ENCODE data around the gene SCOC. TPM values are rescaled to one million over a fixed set of nuclear protein-coding genes. Genes with fewer than 3 reads are reported as not detected.

The SCOC gene
- total RNA-seq, 2 experiments from 2014 or later: 5.9 to 6.8 TPM

DNA sequence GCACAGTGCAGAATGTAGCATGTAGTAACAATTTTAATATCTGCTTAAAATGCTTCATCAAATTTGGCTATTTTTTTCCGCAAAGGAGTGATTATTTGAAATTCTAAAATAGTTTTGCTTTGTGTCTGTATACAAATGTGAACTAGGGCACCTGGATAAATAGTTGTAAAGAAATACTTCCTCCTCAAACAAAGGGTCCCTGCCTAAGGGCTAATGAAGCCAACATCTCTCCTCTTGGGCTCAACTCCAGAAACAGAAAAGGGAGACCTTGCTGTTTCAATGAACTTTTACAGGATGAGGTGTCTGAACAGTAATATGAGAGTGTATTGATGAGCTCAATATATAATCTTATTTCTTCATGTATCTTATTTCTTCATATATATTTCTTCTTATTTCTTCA, 30.8 kb upstream of the SCOC start:
- Histone ChIP-seq H3K27ac (ENCODE audit: low read depth in 1 of 2, low read length in 2 of 2) (no peak overlapping the region), H3K27me3 (ENCODE audit: control insufficient read depth in 1 of 2, insufficient read depth in 2 of 2, low read length in 2 of 2) (peaks cover 0 to 16% of the 10 kb centered on the region in 2 experiments), H3K36me3 (ENCODE audit: insufficient read depth, low read length) (no peaks in the 10 kb centered on the region), H3K9me3 (ENCODE audit: control insufficient read depth in 1 of 2, insufficient read depth in 1 of 2, low read length in 2 of 2) (no peaks in the 10 kb centered on the region), H3K4me3 (ENCODE audit: low read length) (no peak overlapping the region), H3K4me1 (ENCODE audit: insufficient read depth, low read length) (no peaks in the 10 kb centered on the region)
- ChIA-PET CTCF (interaction anchor here (0.9 kb wide), 1 partner anchor 17 kb away, joined by 3 read pairs; no protein-coding TSS in a partner anchor), POLR2A (no interaction called here)
- Mint-ChIP-seq H3K36me3 (ENCODE audit: low read depth) (no peaks in the 10 kb centered on the region), H3K4me1 (ENCODE audit: low read depth) (peaks cover 5% of the 10 kb centered on the region), H3K27ac (no peak overlapping the region), H3K9me3 (no peaks in the 10 kb centered on the region), H3K4me3 (no peak overlapping the region), H3K27me3 (peaks cover 35% of the 10 kb centered on the region)
- TF ChIP-seq, protein P1, sequence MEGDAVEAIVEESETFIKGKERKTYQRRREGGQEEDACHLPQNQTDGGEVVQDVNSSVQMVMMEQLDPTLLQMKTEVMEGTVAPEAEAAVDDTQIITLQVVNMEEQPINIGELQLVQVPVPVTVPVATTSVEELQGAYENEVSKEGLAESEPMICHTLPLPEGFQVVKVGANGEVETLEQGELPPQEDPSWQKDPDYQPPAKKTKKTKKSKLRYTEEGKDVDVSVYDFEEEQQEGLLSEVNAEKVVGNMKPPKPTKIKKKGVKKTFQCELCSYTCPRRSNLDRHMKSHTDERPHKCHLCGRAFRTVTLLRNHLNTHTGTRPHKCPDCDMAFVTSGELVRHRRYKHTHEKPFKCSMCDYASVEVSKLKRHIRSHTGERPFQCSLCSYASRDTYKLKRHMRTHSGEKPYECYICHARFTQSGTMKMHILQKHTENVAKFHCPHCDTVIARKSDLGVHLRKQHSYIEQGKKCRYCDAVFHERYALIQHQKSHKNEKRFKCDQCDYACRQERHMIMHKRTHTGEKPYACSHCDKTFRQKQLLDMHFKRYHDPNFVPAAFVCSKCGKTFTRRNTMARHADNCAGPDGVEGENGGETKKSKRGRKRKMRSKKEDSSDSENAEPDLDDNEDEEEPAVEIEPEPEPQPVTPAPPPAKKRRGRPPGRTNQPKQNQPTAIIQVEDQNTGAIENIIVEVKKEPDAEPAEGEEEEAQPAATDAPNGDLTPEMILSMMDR (IDR thresholded peaks at IDR 0.05): no peak
- ATAC-seq (ENCODE audit: poor library complexity): no peak
- intact Hi-C loops (cut with DNase I, micrococcal nuclease): no loop called here
- no peak for DNase-seq

DNA sequence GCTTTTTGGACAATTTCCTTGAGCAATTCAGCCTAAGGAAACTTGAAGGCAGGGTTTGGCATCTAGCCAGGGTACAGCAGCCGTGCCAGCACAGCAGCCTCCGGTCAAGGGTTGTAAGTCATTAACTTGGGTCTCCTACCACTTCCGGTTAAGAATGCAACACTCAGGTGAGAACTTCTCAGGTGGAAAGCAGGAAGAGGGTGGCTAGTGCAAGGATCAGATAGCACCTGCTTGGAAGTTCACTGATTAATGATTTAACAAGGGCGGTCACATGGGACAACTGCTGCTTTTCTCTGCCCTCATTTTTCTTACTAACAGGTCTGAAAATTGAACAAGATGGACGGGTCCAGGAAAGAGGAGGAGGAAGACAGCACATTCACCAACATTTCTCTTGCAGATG, 30.1 kb upstream of the SCOC start:
- Histone ChIP-seq H3K4me1 (ENCODE audit: insufficient read depth, low read length) (no peaks in the 10 kb centered on the region), H3K36me3 (ENCODE audit: insufficient read depth, low read length) (no peaks in the 10 kb centered on the region), H3K27me3 (ENCODE audit: control insufficient read depth in 1 of 2, insufficient read depth in 2 of 2, low read length in 2 of 2) (peaks cover 0 to 16% of the 10 kb centered on the region in 2 experiments), H3K9me3 (ENCODE audit: control insufficient read depth in 1 of 2, insufficient read depth in 1 of 2, low read length in 2 of 2) (no peaks in the 10 kb centered on the region), H3K27ac (ENCODE audit: low read depth in 1 of 2, low read length in 2 of 2) (no peak overlapping the region), H3K4me3 (ENCODE audit: low read length) (no peak overlapping the region)
- Mint-ChIP-seq H3K4me1 (ENCODE audit: low read depth) (peaks cover 5% of the 10 kb centered on the region), H3K27me3 (peaks cover 33% of the 10 kb centered on the region), H3K4me3 (no peak overlapping the region), H3K27ac (no peak overlapping the region), H3K36me3 (ENCODE audit: low read depth) (no peaks in the 10 kb centered on the region), H3K9me3 (no peaks in the 10 kb centered on the region)
- POLR2A ChIA-PET: no interaction called here
- TF ChIP-seq, protein P1 (IDR thresholded peaks at IDR 0.05): no peak
- ATAC-seq (ENCODE audit: poor library complexity) (no peak), DNase-seq (no peak)
- CTCF ChIA-PET: no interaction called here
- intact Hi-C loops (cut with DNase I, micrococcal nuclease): no loop called here

DNA sequence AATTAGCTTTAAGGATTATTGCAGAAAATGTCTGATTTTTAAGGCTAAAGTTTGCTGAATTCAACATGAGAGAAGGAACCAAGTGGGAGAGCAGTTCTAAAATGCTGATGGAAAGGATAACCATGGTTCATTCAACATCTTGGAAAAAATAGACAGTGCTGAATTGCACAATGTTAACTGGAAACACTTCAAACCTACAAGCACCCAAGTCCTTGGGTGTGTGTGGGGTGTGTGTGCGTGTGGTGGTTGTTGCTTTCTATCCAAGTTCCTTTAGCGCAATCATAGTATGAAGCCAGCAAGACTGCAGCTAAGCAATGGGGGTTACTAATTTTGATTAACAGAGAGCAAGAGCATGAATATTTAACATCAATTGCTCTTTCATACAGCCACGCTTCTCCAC, 29.3 kb upstream of the SCOC start:
- POLR2A ChIA-PET: interaction anchor here (0.6 kb wide), 1 partner anchor 644 kb away, joined by 3 read pairs; no protein-coding TSS in a partner anchor
- H3K36me3 ChIP-seq (ENCODE audit: insufficient read depth, low read length): no peaks in the 10 kb centered on the region
- DNase-seq (no peak), ATAC-seq (ENCODE audit: poor library complexity) (no peak)
- no peaks in the 10 kb centered on the region for H3K36me3 Mint-ChIP-seq (ENCODE audit: low read depth)
- intact Hi-C loops (cut with DNase I, micrococcal nuclease): no loop called here
- H3K27me3 Mint-ChIP-seq: peaks cover 33% of the 10 kb centered on the region
- H3K27ac Mint-ChIP-seq: no peak overlapping the region
- H3K9me3 Mint-ChIP-seq: no peaks in the 10 kb centered on the region
- H3K4me1 Mint-ChIP-seq (ENCODE audit: low read depth): peaks cover 5% of the 10 kb centered on the region
- H3K9me3 ChIP-seq (ENCODE audit: control insufficient read depth in 1 of 2, insufficient read depth in 1 of 2, low read length in 2 of 2): no peaks in the 10 kb centered on the region
- no peak overlapping the region for H3K4me3 ChIP-seq (ENCODE audit: low read length)
- no peak overlapping the region for H3K4me3 Mint-ChIP-seq
- TF ChIP-seq, protein P1 (IDR thresholded peaks at IDR 0.05): no peak
- H3K27ac ChIP-seq (ENCODE audit: low read depth in 1 of 2, low read length in 2 of 2): no peak overlapping the region
- CTCF ChIA-PET: no interaction called here
- no peaks in the 10 kb centered on the region for H3K4me1 ChIP-seq (ENCODE audit: insufficient read depth, low read length)
- H3K27me3 ChIP-seq (ENCODE audit: control insufficient read depth in 1 of 2, insufficient read depth in 2 of 2, low read length in 2 of 2): peaks cover 0 to 16% of the 10 kb centered on the region in 2 experiments

Data from CD4-positive, alpha-beta T cell (primary cell).